ENCODE measurements around the gene RUNX3.

The RUNX3 gene

DNA sequence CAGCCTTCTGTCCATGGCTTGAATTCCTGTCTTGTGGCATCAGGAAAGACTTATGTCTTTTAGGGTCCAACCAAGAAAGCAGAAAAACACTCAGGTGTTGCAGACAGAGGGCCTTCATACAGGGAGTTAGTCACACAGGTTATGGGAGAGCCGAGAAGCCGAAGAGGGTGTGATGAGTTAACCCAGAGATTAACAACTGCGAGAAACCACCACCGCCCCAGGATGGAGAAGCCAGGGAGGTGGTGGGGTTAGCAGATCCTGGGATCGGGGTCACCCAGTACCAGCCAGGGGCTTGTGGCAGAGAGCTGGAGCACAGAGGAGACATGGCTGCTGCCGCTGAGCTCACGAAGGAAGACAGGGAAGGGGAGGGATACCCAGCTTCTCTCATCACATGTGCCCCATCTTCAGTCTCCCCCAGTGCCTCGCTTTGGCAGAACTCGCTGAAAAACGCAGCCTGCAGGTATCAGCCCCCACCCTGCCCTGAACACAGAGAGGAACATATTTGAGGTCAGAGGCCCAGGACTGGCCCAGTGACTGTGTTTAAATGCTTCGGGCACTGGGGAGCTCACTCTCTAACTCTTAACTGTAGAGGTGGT is 58.7 kb downstream of the RUNX3 start:
- DNase-seq (ENCODE audit: low read depth), result no peak
- H3K4me3 ChIP-seq (replicated peaks; ENCODE audit: low read depth, low read length), result no peak overlapping the region
- TF ChIP-seq CTCF (IDR thresholded peaks at IDR 0.05; ENCODE audit: low read length, missing control alignments), result no peak

DNA sequence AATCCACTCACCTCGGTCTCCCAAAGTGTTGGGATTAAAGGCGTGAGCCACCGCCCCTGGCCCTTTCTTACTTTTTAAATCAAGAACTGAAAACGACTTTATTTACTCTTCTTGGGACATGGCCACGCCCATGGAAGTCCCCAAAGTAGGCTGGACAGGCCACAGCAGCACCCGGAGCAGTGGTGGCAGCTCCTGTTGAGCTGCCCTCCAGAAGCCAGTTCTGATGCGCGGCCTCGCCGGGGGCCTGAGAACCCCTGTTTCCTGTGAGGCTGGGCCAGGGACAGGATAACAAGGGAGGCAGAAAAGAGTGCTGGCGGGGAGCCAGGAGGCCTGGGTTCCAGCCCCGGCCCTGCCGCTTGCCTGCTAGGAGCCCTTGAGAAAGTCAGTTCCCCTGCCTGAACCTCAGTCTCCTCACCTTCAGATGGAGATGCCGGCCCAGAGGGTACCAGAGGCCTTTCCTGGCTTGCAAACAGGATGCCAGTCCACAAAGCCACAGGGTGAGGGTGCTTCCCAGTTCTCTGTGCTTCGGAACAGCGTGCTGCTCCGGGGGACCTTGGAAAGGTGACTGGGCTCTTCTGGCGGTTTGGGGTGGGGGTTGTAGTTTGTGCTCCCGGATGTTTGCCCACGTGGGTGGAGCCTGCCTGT is 59.4 kb downstream of the RUNX3 start:
- TF ChIP-seq CTCF (IDR thresholded peaks at IDR 0.05; ENCODE audit: low read length, missing control alignments), result no peak
- no peak overlapping the region for H3K4me3 ChIP-seq (replicated peaks; ENCODE audit: low read depth, low read length)

GRCh38 chr1:24868016-24868875 is 61.8 kb downstream of the RUNX3 start:
- no peak overlapping the region for H3K4me3 ChIP-seq (replicated peaks; ENCODE audit: low read depth, low read length)
- TF ChIP-seq CTCF (IDR thresholded peaks at IDR 0.05; ENCODE audit: low read length, missing control alignments), result no peak
- DNase-seq (ENCODE audit: low read depth), result no peak

More for the DNA sequence above, 59.4 kb downstream of the RUNX3 start:
- DNase-seq (ENCODE audit: low read depth), result no peak

DNA sequence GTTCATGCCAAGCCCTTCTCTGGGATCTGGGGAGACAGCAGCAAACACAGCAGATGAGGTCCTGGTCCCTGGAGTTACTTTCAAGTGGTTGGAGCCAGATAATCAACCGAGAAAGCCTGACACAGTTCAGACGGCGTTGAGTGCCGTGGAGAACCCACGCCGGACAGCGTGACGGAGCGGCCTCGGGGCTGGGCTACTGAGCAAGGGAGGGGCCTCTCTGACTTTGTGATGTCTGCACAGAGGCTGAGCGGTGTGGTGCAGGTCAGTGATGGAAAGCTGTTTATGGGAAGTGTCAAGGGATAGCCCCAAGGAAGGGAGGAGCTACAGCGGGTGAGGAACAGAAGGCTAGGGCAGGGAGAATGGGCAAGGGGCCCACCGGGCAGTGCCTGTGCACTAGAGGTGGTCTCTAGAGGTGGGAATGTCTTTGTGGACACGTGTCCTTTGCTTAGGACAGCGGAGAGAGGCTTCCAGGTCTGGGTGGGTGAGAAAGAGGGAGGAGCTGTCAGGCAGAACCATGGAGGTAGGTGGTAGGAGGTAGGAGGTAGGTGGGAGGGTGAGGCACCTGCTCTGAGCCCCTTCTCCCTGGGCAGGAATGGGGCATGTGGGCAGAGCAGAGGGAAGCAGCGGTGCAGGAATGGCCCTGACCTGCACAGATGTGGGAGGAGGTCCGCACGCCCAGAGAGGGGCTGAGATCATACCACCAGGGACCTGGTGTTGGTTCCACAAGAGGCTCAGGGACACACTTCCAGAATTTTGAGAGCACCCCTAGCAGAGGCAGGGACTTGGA is 62.8 kb downstream of the RUNX3 start:
- no peak overlapping the region for H3K4me3 ChIP-seq (replicated peaks; ENCODE audit: low read depth, low read length)
- no peak for DNase-seq (ENCODE audit: low read depth)
- no peak for TF ChIP-seq CTCF (IDR thresholded peaks at IDR 0.05; ENCODE audit: low read length, missing control alignments)

- DNase-seq (ENCODE audit: low read depth), result no peak
- no peak overlapping the region for H3K4me3 ChIP-seq (replicated peaks; ENCODE audit: low read depth, low read length)
- no peak for TF ChIP-seq CTCF (IDR thresholded peaks at IDR 0.05; ENCODE audit: low read length, missing control alignments)
These were observed 63.6 kb downstream of the RUNX3 start for GRCh38 chr1:24866211-24867083.

DNA sequence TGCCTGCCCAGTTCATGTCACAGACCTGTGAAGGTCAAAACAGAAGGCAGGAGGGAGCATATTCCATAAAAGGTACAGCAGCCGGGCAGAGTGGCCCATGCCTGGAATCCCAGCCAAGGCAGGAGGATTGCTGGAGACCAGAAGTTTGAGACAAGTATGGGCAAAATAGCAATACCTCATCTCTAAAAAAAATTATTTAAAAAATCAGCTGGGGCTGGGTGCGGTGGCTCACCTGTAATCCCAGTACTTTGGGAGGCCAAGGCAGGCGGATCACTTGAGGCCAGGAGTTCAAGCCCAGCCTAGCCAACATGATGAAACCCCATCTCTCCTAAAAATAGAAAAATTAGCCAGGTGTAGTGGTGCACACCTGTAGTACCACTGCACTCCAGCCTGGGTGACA is 64.5 kb downstream of the RUNX3 start:
- TF ChIP-seq CTCF (IDR thresholded peaks at IDR 0.05; ENCODE audit: low read length, missing control alignments), result no peak
- no peak overlapping the region for H3K4me3 ChIP-seq (replicated peaks; ENCODE audit: low read depth, low read length)
- no peak for DNase-seq (ENCODE audit: low read depth)

All from fibroblast of pulmonary artery (primary cell).